ENCODE results near the gene CRYBB1.

CRYBB1 gene

DNA sequence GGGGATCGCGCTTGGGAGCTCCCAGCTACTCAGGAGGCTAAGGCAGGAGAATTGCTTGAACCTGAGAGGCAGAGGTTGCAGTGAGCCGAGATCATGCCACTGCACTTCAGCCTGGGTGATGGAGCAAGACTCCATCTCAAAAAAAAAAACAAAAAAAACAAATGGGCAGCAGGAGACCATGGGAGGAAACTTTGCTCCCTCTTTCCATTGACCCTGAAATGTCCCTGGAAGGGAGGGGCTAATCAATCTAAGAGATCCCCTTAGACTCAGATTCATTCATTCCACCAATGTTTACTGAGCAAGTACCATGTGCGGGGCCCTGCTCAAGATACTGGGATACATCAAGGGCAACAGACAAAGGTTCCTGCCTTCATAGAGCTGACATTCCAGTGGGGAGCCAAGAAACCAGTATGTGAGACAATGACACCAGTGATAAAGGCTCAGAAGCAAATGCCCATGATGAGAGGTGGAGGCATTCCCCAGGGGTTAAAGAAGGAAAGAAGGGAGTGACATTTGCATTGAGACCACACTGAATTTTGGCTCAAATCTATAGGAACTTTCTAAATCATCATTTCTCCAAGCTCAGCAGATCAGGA lies 67.8 kb downstream of the CRYBB1 start:
- DNase-seq, result no peak

Measured in activated CD4-positive, CD25-positive, alpha-beta regulatory T cell (primary cell).